NOMO-1 (cell line): ENCODE data around the gene C1QTNF6.
"Not testable (repeated sequence)": the region's sequence is repeated elsewhere in the genome, so short reads cannot be mapped to it uniquely, and the experiment has no call there.

Experiments used
- DNase-seq, 2 experiments: peaks; one replicate each; lab custom pipeline; 2025; ENCODE audit not compliant: unreplicated experiment in 2 of 2; lab: John Stamatoyannopoulos, UW

C1QTNF6 gene

DNA sequence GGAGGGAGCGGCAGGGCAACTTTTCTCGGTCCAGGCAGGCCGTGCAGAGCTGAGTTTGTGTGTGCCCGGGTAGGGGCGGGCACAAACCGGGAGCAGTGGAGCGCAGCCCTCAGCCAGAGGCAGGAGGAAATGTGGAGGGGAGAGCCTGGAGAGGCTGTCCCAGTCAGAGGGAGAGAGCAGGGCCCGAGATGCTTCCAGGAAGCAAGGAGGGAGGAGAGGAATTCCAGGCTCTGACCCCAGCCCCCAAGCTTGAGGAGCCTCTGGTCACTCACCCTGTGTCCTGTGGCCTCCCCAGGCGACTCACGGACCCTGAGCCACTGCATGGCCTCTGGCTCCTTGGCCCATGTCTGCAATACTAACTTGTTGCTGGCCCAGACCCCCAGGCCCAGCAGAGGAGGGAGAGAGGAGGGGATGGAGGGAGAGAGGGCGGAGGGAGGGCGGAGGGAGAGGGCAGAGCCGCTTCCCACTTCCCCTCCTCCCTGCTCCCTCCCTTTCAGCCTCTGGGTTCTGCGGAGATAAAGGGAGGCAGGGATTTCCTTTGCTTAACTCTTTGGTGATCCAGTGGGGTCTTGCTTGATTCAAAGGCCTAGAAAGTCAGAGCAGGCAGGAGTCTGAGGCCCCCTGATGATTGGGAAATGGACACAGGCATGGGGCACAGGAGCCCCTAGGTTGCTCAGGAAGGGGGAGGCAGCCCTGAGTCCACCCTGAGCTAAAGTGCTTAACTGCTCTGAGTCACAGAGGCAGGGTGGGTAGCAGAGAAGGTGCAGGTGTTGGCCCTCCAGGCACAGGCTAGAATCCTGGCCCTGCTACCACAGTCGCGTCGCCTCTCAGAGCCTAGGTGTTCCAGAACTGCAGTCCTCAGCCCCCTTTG lies at the start of gene C1QTNF6:
Gene C1QTNF6, minus strand, starts transcription at position 357 of the 871 bp plus-strand sequence. Its CDS starts 34 bp downstream, at position 323.
- no peak for DNase-seq

DNA sequence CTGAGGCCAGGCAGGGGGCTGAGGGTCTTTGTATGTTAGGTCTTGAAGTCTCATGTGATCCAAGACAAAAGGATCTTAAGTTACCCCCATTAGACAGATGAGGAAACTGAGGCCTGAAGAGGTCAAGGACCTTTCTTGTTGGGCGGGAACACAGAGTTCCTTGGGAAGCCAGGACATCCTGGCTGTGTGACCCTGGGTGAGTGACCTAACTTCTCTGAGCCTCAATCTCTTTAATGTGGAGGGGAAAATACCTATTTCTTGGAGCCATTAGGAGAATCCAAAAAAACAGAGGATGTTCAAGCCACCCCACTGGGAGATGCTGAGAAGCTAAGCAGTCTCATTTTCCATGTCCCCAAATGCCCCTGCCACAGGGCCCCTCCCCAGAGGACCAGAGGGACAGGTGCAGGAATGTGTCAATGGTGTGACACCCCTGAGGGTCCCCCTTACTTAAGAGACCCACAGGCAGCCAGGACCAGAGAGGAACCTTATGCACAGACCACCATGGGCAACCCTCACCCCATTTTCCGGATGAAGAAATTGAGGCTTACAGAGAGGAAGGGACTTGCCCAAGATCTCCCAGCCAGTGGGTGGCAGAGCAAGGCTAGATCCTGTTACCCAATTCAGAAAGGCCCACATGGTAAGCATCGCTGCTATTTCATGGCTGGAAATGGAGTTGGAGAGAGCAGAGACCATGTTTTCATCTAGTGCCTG lies 48.0 kb upstream of the C1QTNF6 start:
- DNase-seq: no peak

DNA sequence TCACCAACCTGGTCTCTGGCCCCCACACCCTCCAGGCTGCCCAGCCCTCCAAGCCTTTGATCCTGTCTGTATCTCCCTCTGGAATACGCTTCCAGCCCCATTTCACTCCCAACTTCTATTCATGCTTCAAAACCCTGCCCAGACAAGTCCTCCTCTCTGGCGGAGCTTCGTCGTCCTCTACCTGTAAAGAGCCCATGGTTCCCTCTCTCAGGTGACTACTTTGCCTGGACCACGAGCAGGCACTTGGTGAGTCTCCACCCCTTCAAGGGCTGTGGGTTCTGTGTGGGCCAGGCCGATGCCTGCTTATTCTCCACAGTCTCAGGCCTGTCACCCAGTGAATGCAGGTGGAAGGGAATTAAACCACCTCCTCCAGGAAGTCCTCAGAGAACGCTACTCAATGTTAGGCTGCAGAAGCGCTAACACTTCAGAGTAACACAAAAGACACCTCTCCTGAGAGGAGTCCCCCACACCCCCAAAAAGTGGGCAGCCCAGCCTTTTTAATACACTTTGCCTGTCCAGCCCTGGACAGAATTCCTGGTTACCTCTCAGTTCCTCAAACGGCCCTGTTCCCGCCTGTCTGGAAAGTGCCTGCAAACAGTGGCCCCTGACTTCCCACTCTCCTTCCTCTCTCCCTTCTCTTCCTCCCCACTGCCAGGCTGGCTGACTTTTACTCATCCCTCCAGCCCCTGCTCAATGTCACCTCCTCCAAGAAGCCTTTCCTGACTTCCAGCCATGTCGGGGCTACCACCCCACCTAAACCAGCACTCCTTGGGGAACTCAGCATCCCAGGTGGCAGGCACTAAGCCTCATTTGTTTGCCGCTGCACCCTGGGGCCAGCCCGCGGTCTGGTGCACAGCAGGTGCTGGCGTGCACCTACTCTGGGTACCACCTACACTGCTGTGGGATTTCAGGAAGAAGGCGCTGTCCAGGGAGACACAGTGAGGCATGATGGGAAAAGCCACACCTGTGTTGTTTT lies 47.0 kb upstream of the C1QTNF6 start:
- no peak for DNase-seq

DNA sequence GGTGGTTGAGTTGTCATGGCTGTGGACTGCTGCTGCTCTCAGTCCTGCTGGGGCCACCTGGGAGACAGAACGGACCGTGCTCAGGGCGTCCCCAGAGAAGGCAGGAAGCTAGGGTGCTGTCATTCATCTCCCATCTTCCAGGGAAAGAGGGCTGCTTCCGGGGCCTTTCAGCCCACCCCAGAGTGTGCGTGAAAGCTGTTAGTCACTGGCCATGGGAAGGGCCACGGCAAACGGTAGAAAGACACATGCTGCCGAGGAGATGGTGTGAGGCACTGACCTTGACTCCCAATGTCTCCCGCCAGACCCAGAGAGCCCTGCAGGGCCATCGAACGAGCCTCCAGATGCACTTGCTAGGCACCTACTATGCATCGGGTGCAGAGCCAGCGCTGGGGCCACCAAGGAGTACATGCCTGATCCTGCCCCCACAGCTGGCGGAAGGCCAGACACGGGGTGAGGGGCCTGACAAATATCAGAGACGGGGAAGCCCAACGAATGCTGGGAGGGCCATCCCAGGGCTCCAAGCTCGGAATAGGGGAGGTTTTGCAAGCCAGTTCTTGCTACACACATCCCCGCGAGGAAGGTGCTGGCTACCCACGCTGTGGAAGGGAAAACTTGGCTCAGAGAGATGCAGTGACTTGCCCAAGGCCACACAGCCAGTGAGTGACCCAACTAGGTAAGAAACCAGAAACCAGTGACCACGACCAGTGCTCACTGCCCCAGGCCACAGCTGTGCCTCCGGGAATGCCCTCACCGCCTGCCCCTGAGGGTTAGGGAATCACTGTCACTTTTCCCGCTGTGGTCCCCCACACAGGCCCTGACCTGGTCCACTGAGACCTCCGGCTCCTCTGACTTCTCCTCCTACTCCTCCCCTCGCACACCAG lies 45.9 kb upstream of the C1QTNF6 start:
- DNase-seq: no peak

DNA sequence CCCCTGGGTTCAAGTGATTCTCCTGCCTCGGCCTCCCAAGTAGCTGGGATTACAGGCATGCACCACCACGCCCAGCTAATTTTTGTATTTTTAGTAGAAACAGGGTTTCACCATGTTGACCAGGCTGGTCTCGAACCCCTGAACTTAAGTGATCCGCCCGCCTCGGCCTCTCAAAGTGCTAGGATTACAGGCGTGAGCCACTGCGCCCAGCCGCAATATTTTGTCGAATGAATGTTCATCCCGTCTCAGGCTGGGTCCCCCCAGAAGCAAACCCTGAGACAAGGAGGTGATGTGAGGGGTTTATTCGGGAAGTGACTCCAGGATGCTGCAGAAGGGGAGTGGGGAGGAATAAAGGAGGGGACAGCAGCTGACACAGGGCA lies 45.3 kb upstream of the C1QTNF6 start:
- DNase-seq: not testable (repeated sequence)

DNA sequence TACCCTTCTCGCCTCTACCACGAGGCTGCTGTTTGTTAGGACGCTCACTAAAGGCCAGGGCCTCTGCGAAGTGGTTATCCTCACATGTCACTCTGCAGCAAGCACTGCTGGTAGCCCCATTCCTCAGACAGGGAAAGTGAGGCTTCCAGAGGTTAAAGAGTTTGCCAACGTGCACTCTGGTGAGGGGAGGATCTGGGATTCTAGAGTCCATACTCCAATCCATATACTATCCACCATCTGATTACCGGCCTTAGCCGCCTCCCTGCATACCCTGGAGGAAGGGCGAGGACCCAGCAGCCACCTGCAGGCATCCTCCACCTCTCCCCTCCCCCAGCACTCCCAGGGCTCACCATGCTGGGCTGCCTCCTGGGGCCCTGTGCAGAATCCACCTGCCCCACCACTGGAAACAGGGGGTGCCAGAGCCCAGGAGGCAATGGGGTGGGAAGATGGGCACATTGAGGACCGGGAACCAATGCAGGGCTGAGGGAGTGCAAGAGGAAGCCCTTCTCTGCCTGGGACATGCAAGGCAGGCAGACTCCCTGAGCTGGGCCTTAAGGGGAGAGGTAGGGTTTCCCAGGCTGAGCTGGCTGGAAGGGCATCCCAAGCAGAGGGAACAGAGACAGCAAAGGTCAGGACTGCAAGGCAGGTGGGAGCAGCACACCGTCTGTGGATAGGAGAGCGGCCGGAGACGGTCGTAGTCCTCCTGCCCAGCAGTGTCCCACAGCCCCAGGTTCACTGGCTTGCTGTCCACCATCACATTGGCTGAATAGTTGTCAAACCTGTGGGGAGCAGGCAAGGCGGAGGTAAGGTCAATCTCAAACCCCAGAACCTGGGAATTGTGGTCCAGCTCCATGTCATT lies 44.3 kb upstream of the C1QTNF6 start:
- no peak for DNase-seq

DNA sequence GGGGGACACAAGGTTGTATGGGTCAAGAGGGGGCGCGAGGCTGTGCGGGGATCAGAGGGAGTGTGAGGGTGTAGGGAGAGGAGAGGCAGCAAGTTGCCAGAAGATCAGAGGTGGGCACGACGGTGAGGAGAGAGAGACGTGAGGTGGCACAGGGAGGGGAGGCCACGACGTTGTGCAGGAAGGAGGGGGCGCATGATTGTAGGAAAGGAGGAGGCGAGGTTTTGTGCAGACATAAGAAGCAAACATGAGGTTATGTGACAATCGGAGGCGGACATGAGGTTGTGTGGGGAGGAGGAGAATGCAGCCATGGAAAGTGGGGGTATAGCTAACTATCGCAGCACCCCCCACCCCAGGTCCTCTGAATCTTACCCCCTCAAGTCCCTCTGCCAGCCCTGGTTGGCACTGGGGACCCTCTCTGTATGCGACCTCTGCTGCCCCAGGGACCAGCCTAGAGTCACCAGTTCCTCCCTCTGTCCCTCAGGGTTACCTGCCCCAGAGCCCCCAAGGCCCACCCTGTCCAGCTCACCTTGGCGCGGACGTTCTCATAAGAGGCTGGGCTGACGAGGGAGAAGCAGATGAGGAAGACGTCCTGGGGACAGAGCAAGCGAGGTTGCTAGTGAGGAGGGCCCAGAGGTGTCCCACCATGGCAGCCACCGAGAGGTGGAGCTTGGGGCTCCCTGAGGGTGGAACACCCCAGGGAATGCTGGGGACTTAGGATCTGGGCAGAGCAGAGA lies 43.5 kb upstream of the C1QTNF6 start:
- no peak for DNase-seq

DNA sequence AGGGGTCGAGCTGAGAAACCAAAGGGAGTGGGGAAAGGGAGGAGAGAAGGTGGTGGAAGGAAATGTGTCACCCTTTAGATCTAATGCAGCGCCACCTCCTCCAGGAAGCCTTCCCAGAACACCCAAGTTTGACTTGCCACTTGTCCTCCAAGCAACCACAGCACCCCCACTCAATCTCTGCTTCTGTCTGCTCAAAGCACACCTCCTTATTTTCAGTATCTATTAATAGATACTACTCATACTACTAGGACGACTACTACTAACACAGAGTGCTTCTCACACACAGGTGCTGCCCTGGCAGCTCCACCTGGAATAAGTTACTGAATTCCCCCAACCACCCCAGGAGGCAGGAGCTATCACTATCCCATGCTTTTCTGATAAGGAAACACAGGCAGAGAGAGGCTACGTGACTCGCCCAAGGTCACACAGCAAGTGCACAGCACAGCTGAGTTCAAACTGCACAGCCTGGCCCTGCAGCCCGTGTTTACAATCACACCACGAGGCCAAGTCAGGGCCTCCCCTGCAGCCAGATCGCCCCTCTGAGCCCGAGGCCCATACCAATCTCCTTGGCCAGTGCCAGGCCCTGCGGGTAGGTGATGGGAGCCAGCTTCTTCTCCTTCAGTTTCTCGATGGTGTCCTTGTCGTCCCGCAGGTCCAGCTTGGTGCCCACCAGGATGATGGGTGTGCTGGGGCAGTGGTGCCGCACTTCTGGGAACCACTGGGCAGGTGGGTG lies 42.8 kb upstream of the C1QTNF6 start:
- no peak for DNase-seq

DNA sequence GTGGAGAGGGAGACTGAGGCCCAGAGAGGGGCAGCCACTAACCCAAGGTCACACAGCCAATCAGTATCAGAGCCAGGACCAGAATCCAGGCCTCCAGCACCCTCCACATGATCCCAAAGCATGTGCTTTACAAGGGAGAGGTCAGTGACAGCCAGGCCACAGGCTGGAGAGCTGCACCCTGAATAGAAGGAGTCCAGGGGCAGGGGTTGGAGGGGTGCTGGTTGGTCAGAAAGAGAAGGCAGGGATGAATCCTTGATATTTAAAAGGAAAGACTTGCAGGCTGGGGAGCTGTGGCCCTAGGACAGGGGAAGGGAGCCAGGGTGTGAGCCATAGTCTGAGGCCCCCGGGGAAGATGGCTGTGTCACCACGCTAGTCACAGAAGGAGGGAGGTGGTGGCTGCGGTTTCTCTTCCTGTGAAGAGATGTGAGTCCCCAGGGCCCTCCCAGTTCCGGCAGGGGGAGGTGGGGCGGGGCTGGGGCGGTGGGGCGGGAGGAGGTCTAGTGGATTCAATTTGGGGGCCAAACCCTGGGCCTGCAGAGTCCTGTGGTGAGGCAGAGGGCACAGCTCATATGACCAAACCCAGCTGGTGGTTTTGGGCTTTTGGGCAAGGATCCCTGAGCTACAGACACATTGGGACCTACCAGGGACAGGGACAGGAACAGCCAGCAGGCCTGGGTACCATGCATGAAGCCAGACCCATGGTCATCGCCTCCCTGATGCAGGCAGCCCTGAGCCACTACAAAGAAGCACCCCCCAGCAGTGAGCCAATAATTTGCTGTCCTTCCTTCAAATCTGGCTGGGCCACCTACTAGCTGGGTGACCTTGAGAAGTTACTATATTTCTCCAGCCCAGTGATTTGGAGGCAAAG lies 42.0 kb upstream of the C1QTNF6 start:
- DNase-seq: peak; percentile 79 to 85

DNA sequence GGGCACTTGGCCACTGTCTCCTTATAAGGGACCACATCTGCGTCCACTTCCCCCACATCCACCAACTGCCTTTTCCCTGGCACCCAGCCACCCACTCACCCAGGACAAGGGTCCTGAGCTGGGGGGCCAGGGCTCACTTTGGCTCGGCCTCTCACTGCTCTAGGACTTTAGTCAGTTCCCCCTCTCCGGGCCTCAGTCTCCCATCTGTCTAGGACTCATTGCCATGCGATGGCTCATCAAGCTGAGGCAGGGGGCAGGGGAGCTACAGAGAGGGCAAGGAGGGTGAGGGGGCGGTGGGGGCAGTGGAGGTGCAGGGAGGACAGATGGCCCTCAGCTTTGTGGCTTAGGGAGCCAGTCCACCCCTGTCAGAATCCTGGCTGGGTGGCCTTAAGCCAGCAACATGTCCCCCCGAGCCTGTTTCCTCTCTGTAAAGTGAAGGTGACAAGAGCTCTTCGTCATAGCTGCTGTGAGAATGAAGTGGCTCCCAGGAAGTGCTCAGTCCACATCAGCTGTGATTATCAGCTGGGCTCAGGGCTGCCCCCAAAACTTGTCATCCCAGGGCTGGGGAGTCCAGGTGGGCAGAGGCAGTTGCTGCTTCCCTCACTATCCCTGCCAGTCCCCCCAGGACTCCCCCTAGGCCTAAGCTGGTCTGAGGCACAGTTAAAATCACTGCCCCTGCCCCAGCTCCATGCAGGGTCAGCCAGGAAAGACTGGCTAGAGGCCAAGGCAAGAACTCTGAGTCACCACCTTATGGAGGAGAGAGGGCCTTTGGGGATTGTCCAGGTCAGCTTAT lies 41.2 kb upstream of the C1QTNF6 start:
- no peak for DNase-seq

DNA sequence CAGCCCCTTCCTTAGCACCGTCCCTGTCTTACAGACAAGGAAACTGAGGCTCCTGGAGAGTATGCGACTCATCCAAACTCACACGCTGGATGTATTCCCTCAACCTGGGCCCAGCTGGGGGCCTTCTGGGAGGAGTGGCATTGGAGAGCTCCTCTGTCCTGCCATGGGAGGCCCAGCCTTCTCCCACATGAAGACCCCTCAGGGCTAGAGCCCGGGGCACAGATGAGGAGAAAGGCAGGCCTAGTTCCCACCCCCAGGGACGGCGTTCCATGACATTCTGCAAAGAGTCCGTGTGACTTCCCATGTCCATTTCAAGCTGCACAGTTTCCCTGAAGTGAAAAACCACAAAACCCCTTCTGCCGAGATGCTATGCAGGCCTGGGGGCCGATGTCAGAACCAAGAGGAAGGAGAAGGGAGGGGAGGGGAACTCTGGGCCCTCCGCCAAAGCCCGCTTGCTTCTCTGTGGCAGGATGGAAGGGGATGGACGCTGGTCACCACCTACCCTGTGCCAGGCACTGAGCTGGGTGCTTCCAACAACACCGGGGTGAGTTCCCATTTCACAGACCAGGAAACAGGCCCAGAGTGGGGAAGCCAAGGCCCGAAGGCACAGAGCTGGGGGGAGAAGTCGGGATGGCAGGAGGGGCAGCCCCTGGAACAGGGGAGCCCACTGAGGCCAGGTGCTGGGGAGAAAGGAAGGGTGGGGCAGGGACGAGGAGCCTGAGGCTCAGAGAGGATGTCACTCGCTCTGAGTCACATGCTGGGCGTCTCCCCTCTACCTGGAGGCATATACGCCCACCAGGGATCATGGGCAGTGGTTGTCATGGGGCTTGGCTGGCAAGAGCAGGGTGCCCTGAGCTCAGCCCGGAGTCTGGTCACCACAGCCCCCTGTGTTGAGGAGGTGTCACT lies 40.3 kb upstream of the C1QTNF6 start:
- no peak for DNase-seq

DNA sequence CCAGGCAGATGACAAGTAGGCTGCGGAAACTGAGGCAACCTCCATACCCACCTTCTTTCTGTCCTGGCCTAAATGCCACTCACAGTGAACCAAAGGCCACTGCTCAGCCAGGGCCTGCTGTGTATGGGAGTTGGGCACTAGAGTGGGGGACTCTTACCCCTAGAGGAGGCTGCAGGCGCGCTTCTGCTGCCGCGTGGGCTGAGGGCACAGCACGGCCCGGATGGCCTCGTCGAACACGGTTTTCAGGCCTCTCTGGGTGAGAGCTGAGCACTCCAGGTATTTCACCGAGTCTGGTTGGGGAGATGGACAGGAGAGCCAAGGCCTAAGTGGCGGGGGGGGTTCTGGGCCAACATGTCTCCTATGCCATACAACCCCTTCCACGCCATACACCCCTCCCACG lies 38.5 kb upstream of the C1QTNF6 start:
- DNase-seq: no peak

DNA sequence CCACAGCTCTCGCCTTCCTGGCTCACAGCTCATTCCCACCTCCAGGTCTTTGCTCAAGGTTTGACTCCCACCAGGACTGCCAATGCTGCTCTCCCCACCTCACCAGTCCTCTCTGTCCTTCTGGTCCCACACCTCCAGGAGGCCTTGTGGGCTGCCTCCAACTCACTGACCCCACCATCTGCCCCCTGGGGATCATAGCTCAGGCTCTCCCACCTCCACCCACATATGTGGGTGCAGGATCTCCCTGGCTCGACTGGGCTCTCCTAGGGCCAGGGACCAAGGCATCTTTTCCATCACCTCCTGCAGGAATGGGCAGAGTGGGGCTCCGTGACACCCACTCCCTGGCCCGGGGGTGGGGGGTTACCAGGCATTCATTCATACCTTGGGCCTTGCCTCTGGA lies 38.0 kb upstream of the C1QTNF6 start:
- DNase-seq: no peak

DNA sequence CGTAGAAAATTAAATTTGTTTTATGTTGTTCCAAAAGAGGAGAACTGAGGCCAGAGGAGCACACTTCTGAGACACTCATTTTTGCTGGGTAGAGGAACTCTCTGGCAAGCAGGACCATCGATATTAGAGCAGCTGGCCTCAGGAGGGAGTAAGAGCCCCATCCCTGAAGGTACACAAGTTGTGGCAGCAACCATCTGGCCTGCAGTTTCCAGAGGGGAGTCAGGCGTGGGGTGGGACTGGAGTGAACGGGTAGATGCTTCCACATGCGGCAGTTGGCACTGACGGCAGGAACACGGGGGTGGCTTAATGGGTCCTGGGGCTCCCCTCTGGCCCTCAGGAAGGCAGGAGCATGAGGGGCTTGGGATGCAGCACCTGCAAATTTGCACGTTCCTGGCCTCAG lies 37.4 kb upstream of the C1QTNF6 start:
- DNase-seq: no peak
